Measurements from ENCODE around the gene TBC1D23.
"Not testable (repeated sequence)": the region's sequence is repeated elsewhere in the genome, so short reads cannot be mapped to it uniquely, and the experiment has no call there.

The TBC1D23 gene

GRCh38 chr3:100325827-100326226 is 65.0 kb downstream of the TBC1D23 start:
- H3K4me3 ChIP-seq (ENCODE audit: low read depth, low read length, poor library complexity, severe bottlenecking) = no peak overlapping the region
- no peak overlapping the region for H2AFZ ChIP-seq (ENCODE audit: low read length)
- H3F3A ChIP-seq (ENCODE audit: insufficient read depth, low read length) = no peaks in the 10 kb centered on the region
- no peak overlapping the region for H3K9ac ChIP-seq (ENCODE audit: low read length)
- no peaks in the 10 kb centered on the region for H3K27me3 ChIP-seq (ENCODE audit: insufficient read depth, low read length)
- no peaks in the 10 kb centered on the region for H3K79me2 ChIP-seq (ENCODE audit: insufficient read depth, low read length)
- no peak for TF ChIP-seq EZH2 (IDR thresholded peaks at IDR 0.05; ENCODE audit: borderline replicate concordance, low read length)
- TF ChIP-seq, protein P1, sequence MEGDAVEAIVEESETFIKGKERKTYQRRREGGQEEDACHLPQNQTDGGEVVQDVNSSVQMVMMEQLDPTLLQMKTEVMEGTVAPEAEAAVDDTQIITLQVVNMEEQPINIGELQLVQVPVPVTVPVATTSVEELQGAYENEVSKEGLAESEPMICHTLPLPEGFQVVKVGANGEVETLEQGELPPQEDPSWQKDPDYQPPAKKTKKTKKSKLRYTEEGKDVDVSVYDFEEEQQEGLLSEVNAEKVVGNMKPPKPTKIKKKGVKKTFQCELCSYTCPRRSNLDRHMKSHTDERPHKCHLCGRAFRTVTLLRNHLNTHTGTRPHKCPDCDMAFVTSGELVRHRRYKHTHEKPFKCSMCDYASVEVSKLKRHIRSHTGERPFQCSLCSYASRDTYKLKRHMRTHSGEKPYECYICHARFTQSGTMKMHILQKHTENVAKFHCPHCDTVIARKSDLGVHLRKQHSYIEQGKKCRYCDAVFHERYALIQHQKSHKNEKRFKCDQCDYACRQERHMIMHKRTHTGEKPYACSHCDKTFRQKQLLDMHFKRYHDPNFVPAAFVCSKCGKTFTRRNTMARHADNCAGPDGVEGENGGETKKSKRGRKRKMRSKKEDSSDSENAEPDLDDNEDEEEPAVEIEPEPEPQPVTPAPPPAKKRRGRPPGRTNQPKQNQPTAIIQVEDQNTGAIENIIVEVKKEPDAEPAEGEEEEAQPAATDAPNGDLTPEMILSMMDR (IDR thresholded peaks at IDR 0.05; ENCODE audit: low read length) = no peak
- no peaks in the 10 kb centered on the region for H3K9me3 ChIP-seq (ENCODE audit: low read length)
- H3K4me1 ChIP-seq (ENCODE audit: insufficient read depth, low read length, severe bottlenecking) = no peaks in the 10 kb centered on the region
- H4K20me1 ChIP-seq (ENCODE audit: insufficient read depth, low read length) = no peaks in the 10 kb centered on the region
- no peaks in the 10 kb centered on the region for H3K9me2 ChIP-seq (ENCODE audit: low read depth, low read length)
- H3K36me3 ChIP-seq (ENCODE audit: insufficient read depth, low read length) = peaks cover 11% of the 10 kb centered on the region
- no peak overlapping the region for H3K4me2 ChIP-seq (ENCODE audit: low read length)
- H3K27ac ChIP-seq (ENCODE audit: low read depth, low read length, poor library complexity, severe bottlenecking) = no peak overlapping the region

DNA sequence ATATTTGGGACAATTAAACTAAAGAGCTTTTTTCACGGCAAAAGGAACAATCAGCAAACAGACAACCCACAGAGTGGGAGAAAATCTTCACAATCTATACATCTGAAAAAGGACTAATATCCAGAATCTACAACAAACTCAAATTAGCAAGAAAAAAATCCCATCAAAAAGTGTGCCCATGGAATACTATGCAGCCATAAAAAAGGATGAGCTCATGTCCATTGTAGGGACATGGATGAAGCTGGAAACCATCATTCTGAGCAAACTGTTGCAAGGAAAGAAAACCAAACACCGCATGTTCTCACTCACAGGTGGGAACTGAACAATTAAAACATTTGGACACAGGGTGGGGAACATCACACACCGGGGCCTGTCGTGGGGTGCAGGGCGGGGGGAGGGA is 66.6 kb downstream of the TBC1D23 start:
- H3K79me2 ChIP-seq (ENCODE audit: insufficient read depth, low read length); H3K27me3 ChIP-seq (ENCODE audit: insufficient read depth, low read length); H3K27ac ChIP-seq (ENCODE audit: low read depth, low read length, poor library complexity, severe bottlenecking); H4K20me1 ChIP-seq (ENCODE audit: insufficient read depth, low read length); H2AFZ ChIP-seq (ENCODE audit: low read length); H3K36me3 ChIP-seq (ENCODE audit: insufficient read depth, low read length); H3F3A ChIP-seq (ENCODE audit: insufficient read depth, low read length); H3K9ac ChIP-seq (ENCODE audit: low read length); H3K9me3 ChIP-seq (ENCODE audit: low read length); H3K9me2 ChIP-seq (ENCODE audit: low read depth, low read length); H3K4me3 ChIP-seq (ENCODE audit: low read depth, low read length, poor library complexity, severe bottlenecking); H3K4me1 ChIP-seq (ENCODE audit: insufficient read depth, low read length, severe bottlenecking); H3K4me2 ChIP-seq (ENCODE audit: low read length): not testable (repeated sequence)

DNA sequence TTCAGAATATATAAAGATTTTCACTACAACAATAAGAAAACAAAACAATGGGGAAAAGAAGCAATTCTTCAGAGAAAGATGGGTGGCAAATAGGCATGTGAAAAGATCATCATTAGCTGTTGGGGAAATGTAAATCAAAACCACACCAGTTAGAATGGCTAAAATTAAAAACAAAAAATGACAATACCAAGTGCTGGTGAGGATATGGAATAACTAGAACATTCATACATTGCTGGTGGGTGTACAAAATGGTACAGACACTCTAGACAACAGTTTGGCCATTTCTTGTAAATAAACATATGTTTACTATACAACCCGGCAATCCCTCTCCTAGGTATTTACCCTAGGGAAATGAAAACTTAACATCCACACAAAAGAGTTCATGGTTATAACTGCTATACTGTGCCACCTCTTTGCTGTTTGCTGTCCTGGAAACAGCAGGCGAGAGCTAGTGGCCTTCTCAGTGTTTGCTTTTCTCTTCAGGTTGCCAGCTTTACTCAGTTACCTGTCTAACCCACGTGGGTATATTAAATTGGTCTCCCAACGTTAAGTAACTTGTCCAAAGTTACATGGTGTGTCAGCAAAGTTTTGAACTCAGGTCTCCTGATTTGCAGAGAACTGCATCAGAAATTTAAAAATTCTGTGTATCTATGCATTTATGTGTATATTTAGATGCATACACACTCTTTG is 69.2 kb downstream of the TBC1D23 start:
- H3K9ac ChIP-seq (ENCODE audit: low read length) = no peak overlapping the region
- H3F3A ChIP-seq (ENCODE audit: insufficient read depth, low read length) = no peaks in the 10 kb centered on the region
- H3K4me1 ChIP-seq (ENCODE audit: insufficient read depth, low read length, severe bottlenecking) = peaks cover 16% of the 10 kb centered on the region
- no peak overlapping the region for H2AFZ ChIP-seq (ENCODE audit: low read length)
- no peak overlapping the region for H3K27ac ChIP-seq (ENCODE audit: low read depth, low read length, poor library complexity, severe bottlenecking)
- no peaks in the 10 kb centered on the region for H3K79me2 ChIP-seq (ENCODE audit: insufficient read depth, low read length)
- H3K4me3 ChIP-seq (ENCODE audit: low read depth, low read length, poor library complexity, severe bottlenecking) = no peak overlapping the region
- no peaks in the 10 kb centered on the region for H3K9me2 ChIP-seq (ENCODE audit: low read depth, low read length)
- H3K27me3 ChIP-seq (ENCODE audit: insufficient read depth, low read length) = no peaks in the 10 kb centered on the region
- peaks cover 6% of the 10 kb centered on the region for H3K36me3 ChIP-seq (ENCODE audit: insufficient read depth, low read length)
- no peak overlapping the region for H3K4me2 ChIP-seq (ENCODE audit: low read length)
- H3K9me3 ChIP-seq (ENCODE audit: low read length) = no peaks in the 10 kb centered on the region
- no peaks in the 10 kb centered on the region for H4K20me1 ChIP-seq (ENCODE audit: insufficient read depth, low read length)
- TF ChIP-seq EZH2 (IDR thresholded peaks at IDR 0.05; ENCODE audit: borderline replicate concordance, low read length) = no peak
- TF ChIP-seq, protein P1 (IDR thresholded peaks at IDR 0.05; ENCODE audit: low read length) = no peak

DNA sequence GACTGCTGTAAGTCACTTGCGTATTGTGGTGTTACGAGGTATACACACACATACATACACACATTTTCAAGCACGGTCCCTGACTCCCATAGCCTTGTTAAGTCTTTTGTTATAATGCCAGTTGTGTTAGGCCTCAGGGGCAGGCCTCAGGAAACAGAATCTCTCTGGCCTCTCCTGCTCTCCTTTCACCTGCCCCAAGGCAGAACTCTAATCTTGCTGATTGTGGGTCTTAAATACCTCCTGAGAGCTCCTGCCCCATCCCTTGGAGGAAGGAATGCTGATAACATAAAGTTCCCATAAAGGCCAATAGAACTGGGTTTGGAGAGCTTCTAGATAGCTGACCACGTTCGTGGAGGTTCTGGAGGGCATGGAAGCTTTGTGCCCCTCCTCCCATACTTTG is 69.9 kb downstream of the TBC1D23 start:
- Histone ChIP-seq H3K4me2 (ENCODE audit: low read length) (no peak overlapping the region), H2AFZ (ENCODE audit: low read length) (no peak overlapping the region), H4K20me1 (ENCODE audit: insufficient read depth, low read length) (no peaks in the 10 kb centered on the region), H3K9me2 (ENCODE audit: low read depth, low read length) (no peaks in the 10 kb centered on the region), H3K79me2 (ENCODE audit: insufficient read depth, low read length) (no peaks in the 10 kb centered on the region), H3K4me1 (ENCODE audit: insufficient read depth, low read length, severe bottlenecking) (peaks cover 22% of the 10 kb centered on the region), H3K4me3 (ENCODE audit: low read depth, low read length, poor library complexity, severe bottlenecking) (no peak overlapping the region), H3F3A (ENCODE audit: insufficient read depth, low read length) (no peaks in the 10 kb centered on the region), H3K36me3 (ENCODE audit: insufficient read depth, low read length) (peaks cover 3% of the 10 kb centered on the region), H3K9me3 (ENCODE audit: low read length) (no peaks in the 10 kb centered on the region), H3K9ac (ENCODE audit: low read length) (no peak overlapping the region), H3K27ac (ENCODE audit: low read depth, low read length, poor library complexity, severe bottlenecking) (no peak overlapping the region), H3K27me3 (ENCODE audit: insufficient read depth, low read length) (no peaks in the 10 kb centered on the region)
- TF ChIP-seq, protein P1 (IDR thresholded peaks at IDR 0.05; ENCODE audit: low read length) = no peak
- no peak for TF ChIP-seq EZH2 (IDR thresholded peaks at IDR 0.05; ENCODE audit: borderline replicate concordance, low read length)
